Neural cell (in vitro differentiated cells): ENCODE results near the gene LIPC. TPM values are rescaled to one million over a fixed set of nuclear protein-coding genes. Genes with fewer than 3 reads are reported as not detected.

Experiments used
- H2AFZ ChIP-seq: fragments of 200-600, 300-800 bp; sonication (generic), shearing (Covaris generic); 2 replicates; pipeline ENCODE4 v1.6.0; 2014; ENCODE audit warnings: low read depth, mild to moderate bottlenecking, antibody characterized with exemption, low read length, moderate library complexity
- H3F3A ChIP-seq: fragments of 200-600 bp; shearing (Covaris generic); 2 replicates; pipeline ENCODE4 v1.6.1; 2016; ENCODE audit warnings: mild to moderate bottlenecking, moderate library complexity, mixed read lengths, antibody characterized with exemption, low read length; ENCODE audit not compliant: insufficient read depth, poor library complexity, severe bottlenecking
- H3K27ac ChIP-seq: fragments of 200-600, 300-800 bp; sonication (generic), shearing (Covaris generic); 2 replicates; pipeline ENCODE4 v1.5.1; 2014; ENCODE audit warnings: mild to moderate bottlenecking, low read length, moderate library complexity
- H3K27me3 ChIP-seq: fragments of 300-800, 200-600 bp; sonication (generic), shearing (Covaris generic); 2 replicates; pipeline ENCODE4 v1.6.0; 2014; ENCODE audit warnings: mild to moderate bottlenecking, low read depth, low read length, moderate library complexity; ENCODE audit not compliant: insufficient read depth
- H3K36me3 ChIP-seq: fragments of 300-800, 200-600 bp; sonication (generic), shearing (Covaris generic); 2 replicates; pipeline ENCODE4 v1.5.1; 2014; ENCODE audit warnings: mild to moderate bottlenecking, antibody characterized with exemption, low read length, moderate library complexity; ENCODE audit not compliant: insufficient read depth
- H3K4me2 ChIP-seq: fragments of 300-800, 200-600 bp; sonication (generic), shearing (Covaris generic); 2 replicates; pipeline ENCODE4 v1.6.0; 2014; ENCODE audit warnings: mild to moderate bottlenecking, low read length
- H3K4me3 ChIP-seq: fragments of 300-800, 200-600 bp; sonication (generic), shearing (Covaris generic); 2 replicates; pipeline ENCODE4 v1.5.1; 2014; ENCODE audit warnings: mild to moderate bottlenecking, low read length, moderate library complexity
- H3K79me2 ChIP-seq: fragments of 200-600 bp; shearing (Covaris generic); replicated peaks from 2 replicates; pipeline ENCODE4 v1.6.0; 2014; ENCODE audit warnings: mild to moderate bottlenecking, low read length, moderate library complexity; ENCODE audit not compliant: insufficient read depth
- H3K9ac ChIP-seq: fragments of 300-800, 200-600 bp; sonication (generic), shearing (Covaris generic); 2 replicates; pipeline ENCODE4 v1.6.1; 2016; ENCODE audit warnings: mild to moderate bottlenecking, low read length, mixed read lengths
- H3K9me2 ChIP-seq: fragments of 200-600 bp; shearing (Covaris generic); 2 replicates; pipeline ENCODE4 v1.6.1; 2016; ENCODE audit warnings: mild to moderate bottlenecking, low read length, mixed read lengths; ENCODE audit not compliant: insufficient read depth
- H3K9me3 ChIP-seq: fragments of 200-600, 300-800 bp; sonication (generic), shearing (Covaris generic); 2 replicates; pipeline ENCODE4 v1.6.1; 2016; ENCODE audit warnings: mild to moderate bottlenecking, mixed run types, low read length, moderate library complexity, mixed read lengths
- H4K20me1 ChIP-seq: fragments of 200-600 bp; shearing (Covaris generic); 2 replicates; pipeline ENCODE4 v1.6.1; 2016; ENCODE audit warnings: mild to moderate bottlenecking, mixed run types; ENCODE audit not compliant: insufficient read depth
- EP300 ChIP-seq: fragments of 450-650 bp; conservative IDR thresholded peaks from 2 replicates; pipeline ENCODE4 v1.6.1; 2014; ENCODE audit warnings: antibody characterized with exemption, mild to moderate bottlenecking, moderate library complexity; ENCODE audit not compliant: poor library complexity, severe bottlenecking
- EZH2 ChIP-seq: fragments of 200-600, 300-800 bp; shearing (Covaris generic), sonication (generic); IDR thresholded peaks from 2 replicates; pipeline ENCODE4 v1.6.1; 2014; ENCODE audit warnings: antibody characterized with exemption, low read length, borderline replicate concordance, mild to moderate bottlenecking; ENCODE audit not compliant: insufficient read depth, poor library complexity, severe bottlenecking
- MXI1 ChIP-seq: fragments of 450-650 bp; conservative IDR thresholded peaks from 2 replicates; pipeline ENCODE4 v1.6.1; 2014; ENCODE audit warnings: antibody characterized with exemption, mild to moderate bottlenecking; ENCODE audit not compliant: poor library complexity, severe bottlenecking
- POLR2AphosphoS5 ChIP-seq: IDR thresholded peaks from 2 replicates; pipeline ENCODE4 v1.6.1; 2012
- RAD21 ChIP-seq: fragments of 450-650 bp; conservative IDR thresholded peaks from 2 replicates; pipeline ENCODE4 v1.6.1; 2014; ENCODE audit warnings: antibody characterized with exemption, mild to moderate bottlenecking, moderate library complexity
- SMC3 ChIP-seq: fragments of 450-650 bp; conservative IDR thresholded peaks from 2 replicates; pipeline ENCODE4 v1.6.1; 2014; ENCODE audit warnings: antibody characterized with exemption, mild to moderate bottlenecking, moderate library complexity; ENCODE audit not compliant: poor library complexity
- TAF1 ChIP-seq: IDR thresholded peaks from 2 replicates; pipeline ENCODE4 v1.6.1; 2012; ENCODE audit warnings: low read depth
- polyA plus RNA-seq: library from polyadenylated mRNA; depleted of rRNA; stranded (reverse); fragments of >200 nt; gene quantifications from 2 replicates; pipeline ENCODE4 v1.2.3, GENCODE V29; 2014
- TF ChIP-seq, protein P1 (sequence below): IDR thresholded peaks from 2 replicates; pipeline ENCODE4 v1.6.1; 2012; ENCODE audit warnings: borderline replicate concordance
- TF ChIP-seq, protein P2 (sequence below): fragments of 450-650 bp; IDR thresholded peaks from 2 replicates; pipeline ENCODE4 v1.5.1; 2014; ENCODE audit warnings: antibody characterized with exemption, mild to moderate bottlenecking, moderate library complexity; ENCODE audit not compliant: poor library complexity, severe bottlenecking

LIPC gene
- polyA plus RNA-seq, 1 donor from 2014 or later = not detected

DNA sequence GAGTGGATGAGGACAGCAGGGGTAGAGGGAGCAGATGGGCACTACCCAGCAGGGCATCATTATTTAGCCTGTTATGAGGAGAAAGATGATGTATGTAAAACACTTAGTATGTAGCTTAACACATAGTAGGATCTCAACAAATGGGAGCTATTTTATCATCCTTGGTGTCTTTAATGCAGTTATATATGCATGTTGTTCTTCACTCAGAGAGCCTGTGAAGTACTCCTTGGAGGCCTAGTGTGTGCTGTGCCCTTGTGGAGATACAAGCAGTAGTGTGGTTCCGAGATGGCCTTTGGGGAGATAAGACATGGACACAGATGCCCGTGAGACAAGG is 124.2 kb downstream of the LIPC start:
- H3K4me2 ChIP-seq = no peak overlapping the region
- H2AFZ ChIP-seq = no peak overlapping the region
- H3K27me3 ChIP-seq = no peaks in the 10 kb centered on the region
- H3K9ac ChIP-seq = no peak overlapping the region
- no peak for TF ChIP-seq SMC3
- TF ChIP-seq MXI1 = no peak
- TF ChIP-seq EP300 = no peak
- TF ChIP-seq RAD21 = no peak
- TF ChIP-seq, protein P1, sequence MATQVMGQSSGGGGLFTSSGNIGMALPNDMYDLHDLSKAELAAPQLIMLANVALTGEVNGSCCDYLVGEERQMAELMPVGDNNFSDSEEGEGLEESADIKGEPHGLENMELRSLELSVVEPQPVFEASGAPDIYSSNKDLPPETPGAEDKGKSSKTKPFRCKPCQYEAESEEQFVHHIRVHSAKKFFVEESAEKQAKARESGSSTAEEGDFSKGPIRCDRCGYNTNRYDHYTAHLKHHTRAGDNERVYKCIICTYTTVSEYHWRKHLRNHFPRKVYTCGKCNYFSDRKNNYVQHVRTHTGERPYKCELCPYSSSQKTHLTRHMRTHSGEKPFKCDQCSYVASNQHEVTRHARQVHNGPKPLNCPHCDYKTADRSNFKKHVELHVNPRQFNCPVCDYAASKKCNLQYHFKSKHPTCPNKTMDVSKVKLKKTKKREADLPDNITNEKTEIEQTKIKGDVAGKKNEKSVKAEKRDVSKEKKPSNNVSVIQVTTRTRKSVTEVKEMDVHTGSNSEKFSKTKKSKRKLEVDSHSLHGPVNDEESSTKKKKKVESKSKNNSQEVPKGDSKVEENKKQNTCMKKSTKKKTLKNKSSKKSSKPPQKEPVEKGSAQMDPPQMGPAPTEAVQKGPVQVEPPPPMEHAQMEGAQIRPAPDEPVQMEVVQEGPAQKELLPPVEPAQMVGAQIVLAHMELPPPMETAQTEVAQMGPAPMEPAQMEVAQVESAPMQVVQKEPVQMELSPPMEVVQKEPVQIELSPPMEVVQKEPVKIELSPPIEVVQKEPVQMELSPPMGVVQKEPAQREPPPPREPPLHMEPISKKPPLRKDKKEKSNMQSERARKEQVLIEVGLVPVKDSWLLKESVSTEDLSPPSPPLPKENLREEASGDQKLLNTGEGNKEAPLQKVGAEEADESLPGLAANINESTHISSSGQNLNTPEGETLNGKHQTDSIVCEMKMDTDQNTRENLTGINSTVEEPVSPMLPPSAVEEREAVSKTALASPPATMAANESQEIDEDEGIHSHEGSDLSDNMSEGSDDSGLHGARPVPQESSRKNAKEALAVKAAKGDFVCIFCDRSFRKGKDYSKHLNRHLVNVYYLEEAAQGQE = no peak
- TF ChIP-seq POLR2AphosphoS5 = no peak
- TF ChIP-seq, protein P2, sequence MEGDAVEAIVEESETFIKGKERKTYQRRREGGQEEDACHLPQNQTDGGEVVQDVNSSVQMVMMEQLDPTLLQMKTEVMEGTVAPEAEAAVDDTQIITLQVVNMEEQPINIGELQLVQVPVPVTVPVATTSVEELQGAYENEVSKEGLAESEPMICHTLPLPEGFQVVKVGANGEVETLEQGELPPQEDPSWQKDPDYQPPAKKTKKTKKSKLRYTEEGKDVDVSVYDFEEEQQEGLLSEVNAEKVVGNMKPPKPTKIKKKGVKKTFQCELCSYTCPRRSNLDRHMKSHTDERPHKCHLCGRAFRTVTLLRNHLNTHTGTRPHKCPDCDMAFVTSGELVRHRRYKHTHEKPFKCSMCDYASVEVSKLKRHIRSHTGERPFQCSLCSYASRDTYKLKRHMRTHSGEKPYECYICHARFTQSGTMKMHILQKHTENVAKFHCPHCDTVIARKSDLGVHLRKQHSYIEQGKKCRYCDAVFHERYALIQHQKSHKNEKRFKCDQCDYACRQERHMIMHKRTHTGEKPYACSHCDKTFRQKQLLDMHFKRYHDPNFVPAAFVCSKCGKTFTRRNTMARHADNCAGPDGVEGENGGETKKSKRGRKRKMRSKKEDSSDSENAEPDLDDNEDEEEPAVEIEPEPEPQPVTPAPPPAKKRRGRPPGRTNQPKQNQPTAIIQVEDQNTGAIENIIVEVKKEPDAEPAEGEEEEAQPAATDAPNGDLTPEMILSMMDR = no peak
- TF ChIP-seq TAF1 = no peak
- TF ChIP-seq EZH2 = no peak
- no peaks in the 10 kb centered on the region for H3K79me2 ChIP-seq
- no peak overlapping the region for H3K4me3 ChIP-seq
- no peaks in the 10 kb centered on the region for H4K20me1 ChIP-seq
- no peaks in the 10 kb centered on the region for H3K9me2 ChIP-seq
- H3K9me3 ChIP-seq = no peaks in the 10 kb centered on the region
- H3K36me3 ChIP-seq = no peaks in the 10 kb centered on the region
- no peak overlapping the region for H3K27ac ChIP-seq
- no peaks in the 10 kb centered on the region for H3F3A ChIP-seq

DNA sequence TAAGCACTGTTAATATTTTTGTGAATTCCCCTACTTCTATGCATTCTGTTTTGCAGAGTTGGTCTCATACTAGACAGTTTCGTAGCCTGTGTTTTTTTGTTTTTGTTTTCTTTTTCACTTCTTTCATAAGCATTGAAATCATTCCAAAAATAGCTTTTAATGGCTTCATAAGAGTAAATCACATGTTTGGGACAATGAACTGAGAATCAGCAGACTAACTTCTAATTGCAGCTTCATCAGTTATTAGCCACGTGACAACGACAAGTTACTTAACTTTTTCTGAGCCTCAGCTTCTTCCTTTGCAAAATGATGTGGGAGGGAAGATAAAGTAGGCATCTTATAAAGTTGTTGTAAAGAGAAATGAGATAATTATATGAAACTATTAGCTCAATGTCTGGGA is 124.8 kb downstream of the LIPC start:
- no peaks in the 10 kb centered on the region for H3K79me2 ChIP-seq
- H3K9ac ChIP-seq = no peak overlapping the region
- no peaks in the 10 kb centered on the region for H3K36me3 ChIP-seq
- H3K27ac ChIP-seq = no peak overlapping the region
- no peak overlapping the region for H3K4me3 ChIP-seq
- H3K9me2 ChIP-seq = no peaks in the 10 kb centered on the region
- H3K4me2 ChIP-seq = no peak overlapping the region
- no peaks in the 10 kb centered on the region for H3K9me3 ChIP-seq
- TF ChIP-seq EP300 = no peak
- no peak for TF ChIP-seq POLR2AphosphoS5
- TF ChIP-seq MXI1 = no peak
- TF ChIP-seq EZH2 = no peak
- TF ChIP-seq, protein P1 = no peak
- no peaks in the 10 kb centered on the region for H3K27me3 ChIP-seq
- H2AFZ ChIP-seq = no peak overlapping the region
- no peaks in the 10 kb centered on the region for H3F3A ChIP-seq
- H4K20me1 ChIP-seq = no peaks in the 10 kb centered on the region
